Mesenchymal stem cell (in vitro differentiated cells and primary cell): ENCODE measurements around the gene FXYD1.
A peak's percentile ranks its signal among the peaks of the same experiment; 100 is the strongest.

Experiments
- DNase-seq: peaks from one replicate; pipeline ENCODE4 v3.0.0-alpha.2; 2013
- H2AFZ ChIP-seq: one replicate; pipeline ENCODE4 v1.6.1; 2013; ENCODE audit warnings: low read depth, mild to moderate bottlenecking, control low read depth, inconsistent platforms, low read length, moderate library complexity
- H2AK5ac ChIP-seq: 2 replicates; pipeline ENCODE4 v1.6.1; 2013; ENCODE audit warnings: low read length, moderate library complexity, mild to moderate bottlenecking, inconsistent platforms; ENCODE audit not compliant: severe bottlenecking
- H2BK120ac ChIP-seq: one replicate; pipeline ENCODE4 v1.6.1; 2013; ENCODE audit warnings: low read depth, mild to moderate bottlenecking, inconsistent platforms, low read length, moderate library complexity
- H2BK12ac ChIP-seq, 2 experiments: one replicate each; pipeline ENCODE4 v1.6.1; 2013; ENCODE audit warnings: inconsistent platforms in 2 of 2, low read length in 2 of 2, mild to moderate bottlenecking in 2 of 2, moderate library complexity in 2 of 2, control low read depth in 1 of 2
- H2BK15ac ChIP-seq: one replicate; pipeline ENCODE4 v1.6.1; 2013; ENCODE audit warnings: mild to moderate bottlenecking, low read depth, inconsistent platforms; ENCODE audit not compliant: poor library complexity, severe bottlenecking
- H2BK5ac ChIP-seq: 2 replicates; pipeline ENCODE4 v1.6.1; 2013; ENCODE audit warnings: low read depth, mild to moderate bottlenecking, low read length, control low read depth, inconsistent platforms; ENCODE audit not compliant: poor library complexity, severe bottlenecking
- H3K14ac ChIP-seq, 2 experiments: one replicate each; pipeline ENCODE4 v1.6.1; 2013; ENCODE audit warnings: inconsistent platforms in 2 of 2, low read length in 2 of 2, control low read depth in 1 of 2, mild to moderate bottlenecking in 1 of 2, moderate library complexity in 1 of 2
- H3K18ac ChIP-seq, 2 experiments: one replicate each; pipeline ENCODE4 v1.6.1; 2013; ENCODE audit warnings: inconsistent platforms in 2 of 2, low read length in 2 of 2, control low read depth in 1 of 2, low read depth in 1 of 2, mild to moderate bottlenecking in 1 of 2
- H3K23ac ChIP-seq, 2 experiments: one replicate each; pipeline ENCODE4 v1.6.1; 2013; ENCODE audit warnings: inconsistent platforms in 2 of 2, low read length in 2 of 2, mild to moderate bottlenecking in 2 of 2, moderate library complexity in 2 of 2, control low read depth in 1 of 2
- H3K27ac ChIP-seq: 2 replicates; pipeline ENCODE4 v1.5.1; 2013; ENCODE audit warnings: mild to moderate bottlenecking, moderate library complexity, low read length, control low read depth, inconsistent platforms; ENCODE audit not compliant: poor library complexity, severe bottlenecking
- H3K27me3 ChIP-seq, 2 experiments: 2 replicates each; pipeline versions ENCODE4 v1.6.1 to v1.7.0; 2013; ENCODE audit warnings: low read length in 2 of 2, mild to moderate bottlenecking in 2 of 2, moderate library complexity in 2 of 2, control low read depth in 1 of 2, inconsistent platforms in 1 of 2; ENCODE audit not compliant: control insufficient read depth in 1 of 2, insufficient read depth in 1 of 2
- H3K36me3 ChIP-seq, 2 experiments: 2 replicates each; pipeline versions ENCODE4 v1.6.1 to v1.7.0; 2013; ENCODE audit warnings: low read length in 2 of 2, control low read depth in 1 of 2, inconsistent platforms in 1 of 2, low read depth in 1 of 2, mild to moderate bottlenecking in 1 of 2; ENCODE audit not compliant: insufficient read depth in 2 of 2, control insufficient read depth in 1 of 2
- H3K4ac ChIP-seq, 2 experiments: one replicate each; pipeline ENCODE4 v1.6.1; 2013; ENCODE audit warnings: inconsistent platforms in 2 of 2, low read length in 2 of 2, mild to moderate bottlenecking in 2 of 2, moderate library complexity in 2 of 2, control low read depth in 1 of 2, low read depth in 1 of 2
- H3K4me1 ChIP-seq: 2 replicates; pipeline ENCODE4 v1.6.1; 2013; ENCODE audit warnings: low read depth, low read length, control low read depth; ENCODE audit not compliant: control insufficient read depth, insufficient read depth
- H3K4me2 ChIP-seq: 2 replicates; pipeline ENCODE4 v1.6.1; 2013; ENCODE audit warnings: low read length, mild to moderate bottlenecking, inconsistent platforms; ENCODE audit not compliant: poor library complexity, severe bottlenecking
- H3K4me3 ChIP-seq, 2 experiments: 2 replicates each; pipeline versions ENCODE4 v1.5.1 to v1.7.0; 2013; ENCODE audit warnings: low read length in 2 of 2, mild to moderate bottlenecking in 2 of 2, control low read depth in 1 of 2, low read depth in 1 of 2; ENCODE audit not compliant: insufficient read depth in 1 of 2
- H3K79me1 ChIP-seq: replicated peaks from 2 replicates; pipeline ENCODE4 v1.6.1; 2013; ENCODE audit warnings: mild to moderate bottlenecking, control low read depth, low read length, inconsistent platforms; ENCODE audit not compliant: poor library complexity, severe bottlenecking
- H3K9ac ChIP-seq: 2 replicates; pipeline ENCODE4 v1.7.0; 2013; ENCODE audit warnings: mild to moderate bottlenecking, low read length, moderate library complexity
- H3K9me3 ChIP-seq: 2 replicates; pipeline ENCODE4 v1.7.0; 2013; ENCODE audit warnings: mild to moderate bottlenecking, low read length; ENCODE audit not compliant: control insufficient read depth
- H4K8ac ChIP-seq: one replicate; pipeline ENCODE4 v1.6.1; 2013; ENCODE audit warnings: inconsistent platforms, mild to moderate bottlenecking, low read length, moderate library complexity
- H4K91ac ChIP-seq: one replicate; pipeline ENCODE4 v1.6.1; 2013; ENCODE audit warnings: mild to moderate bottlenecking, low read length, inconsistent platforms
- WGBS: methylation state at CpG from one replicate; pipeline ENCODE4 v1.1.7; 2013; ENCODE audit warnings: mixed read lengths; 5-methylcytosine and 5-hydroxymethylcytosine counted together

Gene FXYD1

DNA sequence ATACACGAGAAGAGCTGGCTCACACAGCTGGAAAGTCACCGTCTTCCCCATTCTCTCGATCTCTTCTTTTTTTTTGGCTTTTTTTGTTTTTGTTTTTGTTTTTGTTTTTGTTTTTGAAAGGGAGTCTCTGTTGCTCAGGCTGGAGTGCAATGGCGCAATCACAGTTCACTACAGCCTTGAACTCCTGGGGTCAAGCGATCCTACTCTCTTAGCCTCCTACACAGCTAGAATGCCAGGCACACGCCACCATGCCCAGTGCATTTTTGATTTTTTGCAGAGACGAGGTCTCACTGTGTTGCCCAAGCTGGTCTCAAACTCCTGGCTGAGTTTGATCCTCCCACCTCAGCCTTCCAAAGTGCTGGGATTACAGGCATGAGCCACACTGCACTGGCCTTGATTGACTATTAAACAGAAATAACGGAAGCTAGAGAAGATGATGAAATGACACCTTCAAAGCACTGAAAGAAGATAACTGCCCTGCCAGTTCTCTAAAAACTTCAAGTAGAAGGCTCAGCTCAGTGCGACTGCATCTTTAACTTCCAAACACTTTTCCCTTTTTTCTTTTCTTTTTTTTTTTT is 19.0 kb upstream of the FXYD1 start:
- Histone ChIP-seq H2BK12ac (no peak overlapping the region), H2AK5ac (no peak overlapping the region), H3K4me3 (no peak overlapping the region), H3K4ac (no peak overlapping the region), H3K18ac (no peak overlapping the region), H2AFZ (no peak overlapping the region), H3K23ac (no peak overlapping the region), H3K9ac (peak overlapping the region; percentile 36), H3K27me3 (peaks cover 6 to 20% of the 10 kb centered on the region in 2 experiments), H3K14ac (no peak overlapping the region), H3K4me2 (no peak overlapping the region), H3K27ac (no peak overlapping the region), H4K91ac (no peak overlapping the region), H3K4me1 (peaks cover 3% of the 10 kb centered on the region), H4K8ac (no peak overlapping the region), H2BK15ac (no peak overlapping the region), H3K36me3 (no peaks in the 10 kb centered on the region), H2BK5ac (no peak overlapping the region), H2BK120ac (no peak overlapping the region), H3K9me3 (no peaks in the 10 kb centered on the region), H3K79me1 (no peaks in the 10 kb centered on the region)
- no peak for DNase-seq
- WGBS, result 91% methylated on average over 9 of the region's 9 CpGs

DNA sequence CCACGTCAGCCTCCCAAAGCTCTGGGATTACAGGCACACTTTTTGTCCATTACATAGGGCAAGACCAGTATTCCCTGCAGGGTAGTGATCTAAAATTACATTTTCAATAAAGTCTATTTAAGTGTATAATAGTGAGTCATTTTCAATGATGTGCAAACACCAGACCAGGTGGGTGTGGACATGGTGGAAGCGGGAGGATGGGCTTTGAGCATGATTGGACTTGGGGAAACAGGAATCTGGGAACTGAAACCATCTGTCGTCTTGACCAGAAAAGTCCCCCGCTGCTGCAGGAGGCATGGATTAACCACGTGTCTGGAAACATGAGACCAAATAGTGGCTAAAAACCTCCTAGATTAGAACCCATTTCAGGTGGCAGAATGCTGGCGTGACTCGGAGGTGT is 18.1 kb upstream of the FXYD1 start:
- no peak overlapping the region for H3K18ac ChIP-seq
- DNase-seq, result no peak
- H2AK5ac ChIP-seq, result no peak overlapping the region
- H3K4me2 ChIP-seq, result no peak overlapping the region
- no peak overlapping the region for H3K23ac ChIP-seq
- no peak overlapping the region for H2BK15ac ChIP-seq
- no peak overlapping the region for H4K8ac ChIP-seq
- no peak overlapping the region for H2AFZ ChIP-seq
- H3K36me3 ChIP-seq, result no peaks in the 10 kb centered on the region
- H3K4me3 ChIP-seq, result no peak overlapping the region
- no peak overlapping the region for H4K91ac ChIP-seq
- H2BK120ac ChIP-seq, result no peak overlapping the region
- H2BK12ac ChIP-seq, result no peak overlapping the region
- no peaks in the 10 kb centered on the region for H3K9me3 ChIP-seq
- H3K27ac ChIP-seq, result no peak overlapping the region
- H3K4me1 ChIP-seq, result peaks cover 3% of the 10 kb centered on the region
- peaks cover 5 to 12% of the 10 kb centered on the region in 2 experiments for H3K27me3 ChIP-seq
- H3K9ac ChIP-seq, result peak overlapping the region; percentile 85
- no peaks in the 10 kb centered on the region for H3K79me1 ChIP-seq
- no peak overlapping the region for H3K4ac ChIP-seq
- no peak overlapping the region for H2BK5ac ChIP-seq
- H3K14ac ChIP-seq, result no peak overlapping the region
- WGBS, result 89% methylated on average over 7 of the region's 7 CpGs

GRCh38 chr19:35120898-35121297 is 17.7 kb upstream of the FXYD1 start:
- DNase-seq, result no peak
- no peaks in the 10 kb centered on the region for H3K36me3 ChIP-seq

DNA sequence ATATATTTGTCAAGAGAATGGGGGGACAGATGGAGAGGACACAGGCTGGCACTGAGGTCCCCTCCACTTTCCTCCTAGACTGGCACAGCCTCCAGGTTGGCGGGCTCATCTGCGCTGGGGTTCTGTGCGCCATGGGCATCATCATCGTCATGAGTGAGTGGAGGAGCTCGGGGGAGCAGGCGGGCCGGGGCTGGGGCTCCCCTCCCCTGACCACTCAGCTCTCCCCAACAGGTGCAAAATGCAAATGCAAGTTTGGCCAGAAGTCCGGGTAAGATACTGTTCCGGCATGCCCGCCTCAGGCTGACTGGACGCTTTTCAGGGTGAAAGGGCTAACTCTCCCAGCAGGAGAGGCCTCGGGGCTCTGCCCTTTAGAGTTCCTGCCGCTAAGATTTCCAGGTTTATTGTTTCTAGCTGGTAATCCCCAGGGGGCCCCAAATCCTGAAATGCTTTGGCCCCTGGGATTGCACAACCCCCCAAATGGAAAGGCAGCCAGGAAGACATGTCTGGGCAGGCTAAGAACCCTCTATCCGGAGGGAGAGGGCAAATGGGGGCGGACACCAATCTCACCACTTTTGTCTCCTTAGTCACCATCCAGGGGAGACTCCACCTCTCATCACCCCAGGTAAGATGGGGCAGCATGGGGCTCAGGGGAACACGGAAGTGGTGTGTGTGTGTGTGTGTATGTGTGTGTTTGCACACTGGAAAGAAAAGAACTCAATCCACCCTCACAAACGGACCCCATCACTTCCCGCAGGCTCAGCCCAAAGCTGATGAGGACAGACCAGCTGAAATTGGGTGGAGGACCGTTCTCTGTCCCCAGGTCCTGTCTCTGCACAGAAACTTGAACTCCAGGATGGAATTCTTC is 15.7 kb upstream of the FXYD1 start:
- Histone ChIP-seq H3K27ac (no peak overlapping the region), H2BK120ac (no peak overlapping the region), H2BK5ac (no peak overlapping the region), H3K23ac (no peak overlapping the region), H3K4me2 (no peak overlapping the region), H3K9me3 (no peaks in the 10 kb centered on the region), H3K4me3 (peak overlapping the region in 1 of 2 experiments; percentile 86), H3K27me3 (peaks cover 4 to 9% of the 10 kb centered on the region in 2 experiments), H2AFZ (no peak overlapping the region), H3K4ac (no peak overlapping the region), H2BK12ac (no peak overlapping the region), H3K4me1 (peaks cover 3% of the 10 kb centered on the region), H3K14ac (no peak overlapping the region), H3K79me1 (no peaks in the 10 kb centered on the region), H4K91ac (no peak overlapping the region), H3K36me3 (no peaks in the 10 kb centered on the region), H2BK15ac (no peak overlapping the region), H4K8ac (no peak overlapping the region), H3K18ac (no peak overlapping the region), H3K9ac (peak overlapping the region; percentile 93), H2AK5ac (no peak overlapping the region)
- WGBS, result 78% methylated on average over 17 of the region's 19 CpGs
- no peak for DNase-seq

More at GRCh38 chr19:35120898-35121297, 17.7 kb upstream of the FXYD1 start:
- Histone ChIP-seq H3K9ac (peak overlapping the region; percentile 85), H3K4me1 (peaks cover 3% of the 10 kb centered on the region), H3K4ac (no peak overlapping the region), H4K8ac (no peak overlapping the region), H2BK5ac (no peak overlapping the region), H2AFZ (no peak overlapping the region), H3K18ac (no peak overlapping the region), H3K4me2 (no peak overlapping the region), H2BK12ac (no peak overlapping the region), H4K91ac (no peak overlapping the region), H3K9me3 (no peaks in the 10 kb centered on the region), H2BK120ac (no peak overlapping the region), H2BK15ac (no peak overlapping the region), H3K79me1 (no peaks in the 10 kb centered on the region), H3K4me3 (no peak overlapping the region), H3K27ac (no peak overlapping the region), H3K27me3 (peaks cover 7 to 8% of the 10 kb centered on the region in 2 experiments), H3K14ac (no peak overlapping the region), H2AK5ac (no peak overlapping the region), H3K23ac (no peak overlapping the region)
- WGBS, result 76% methylated on average over 7 of the region's 7 CpGs
